H9 (cell line): Measurements from ENCODE around the gene TRNAU1AP. TPM values are rescaled to one million over a fixed set of nuclear protein-coding genes. Genes with fewer than 3 reads are reported as not detected.
"Not testable (repeated sequence)": the region's sequence is repeated elsewhere in the genome, so short reads cannot be mapped to it uniquely, and the experiment has no call there.

ENCODE experiments used
- DNase-seq: peaks from one replicate; pipeline ENCODE4 v3.0.0-alpha.2; 2017
- H2AFZ ChIP-seq: one replicate; pipeline ENCODE4 v1.6.1; 2013; ENCODE audit warnings: mild to moderate bottlenecking, low read length, control low read depth, moderate library complexity
- H2AK5ac ChIP-seq: 2 replicates; pipeline ENCODE4 v1.6.1; 2013; ENCODE audit warnings: low read length, control low read depth, mixed read lengths; ENCODE audit not compliant: insufficient read length
- H2BK120ac ChIP-seq: one replicate; pipeline ENCODE4 v1.6.1; 2013; ENCODE audit warnings: low read depth, mild to moderate bottlenecking, low read length, control low read depth, inconsistent platforms; ENCODE audit not compliant: poor library complexity, severe bottlenecking
- H2BK12ac ChIP-seq: 2 replicates; pipeline ENCODE4 v1.6.1; 2013; ENCODE audit warnings: low read length, control low read depth, mixed read lengths, low read depth; ENCODE audit not compliant: insufficient read length
- H2BK15ac ChIP-seq: 2 replicates; pipeline ENCODE4 v1.6.1; 2013; ENCODE audit warnings: low read depth, low read length, control low read depth
- H2BK20ac ChIP-seq: one replicate; pipeline ENCODE4 v1.6.1; 2013; ENCODE audit warnings: low read depth, mild to moderate bottlenecking, low read length, control low read depth, inconsistent platforms; ENCODE audit not compliant: poor library complexity, severe bottlenecking
- H2BK5ac ChIP-seq: 2 replicates; pipeline ENCODE4 v1.6.1; 2013; ENCODE audit warnings: low read length, control low read depth, mixed read lengths; ENCODE audit not compliant: insufficient read length
- H3K14ac ChIP-seq: 2 replicates; pipeline ENCODE4 v1.6.1; 2013; ENCODE audit warnings: low read length, control low read depth; ENCODE audit not compliant: insufficient read depth
- H3K18ac ChIP-seq: 2 replicates; pipeline ENCODE4 v1.6.1; 2013; ENCODE audit warnings: low read depth, mild to moderate bottlenecking, mixed read lengths, low read length, control low read depth; ENCODE audit not compliant: insufficient read length
- H3K23ac ChIP-seq: 2 replicates; pipeline ENCODE4 v1.6.1; 2013; ENCODE audit warnings: low read length, control low read depth, mixed read lengths, low read depth; ENCODE audit not compliant: insufficient read length
- H3K23me2 ChIP-seq: 2 replicates; pipeline ENCODE4 v1.6.1; 2013; ENCODE audit warnings: low read depth, mild to moderate bottlenecking, mixed read lengths, low read length, control low read depth; ENCODE audit not compliant: insufficient read length, poor library complexity, severe bottlenecking
- H3K27ac ChIP-seq: 2 replicates; pipeline ENCODE4 v1.5.1; 2013; ENCODE audit warnings: low read length, control low read depth, mixed read lengths, low read depth; ENCODE audit not compliant: insufficient read length
- H3K27me3 ChIP-seq: 2 replicates; pipeline ENCODE4 v1.6.1; 2013; ENCODE audit warnings: low read length, control low read depth, inconsistent platforms; ENCODE audit not compliant: insufficient read depth
- H3K4ac ChIP-seq: 2 replicates; pipeline ENCODE4 v1.6.1; 2013; ENCODE audit warnings: low read depth, mild to moderate bottlenecking, control low read depth, inconsistent platforms, low read length, moderate library complexity
- H3K4me1 ChIP-seq: 2 replicates; pipeline ENCODE4 v1.6.1; 2013; ENCODE audit warnings: low read length, control low read depth, inconsistent platforms; ENCODE audit not compliant: insufficient read depth
- H3K4me2 ChIP-seq: 2 replicates; pipeline ENCODE4 v1.6.1; 2013; ENCODE audit warnings: low read length, control low read depth, mixed read lengths; ENCODE audit not compliant: insufficient read length, insufficient read depth
- H3K56ac ChIP-seq: 2 replicates; pipeline ENCODE4 v1.6.1; 2013; ENCODE audit warnings: low read depth, mild to moderate bottlenecking, mixed read lengths, low read length, control low read depth; ENCODE audit not compliant: insufficient read length
- H3K79me1 ChIP-seq: 2 replicates; pipeline ENCODE4 v1.6.1; 2013; ENCODE audit warnings: low read depth, mild to moderate bottlenecking, moderate library complexity, low read length, control low read depth, inconsistent platforms; ENCODE audit not compliant: insufficient read depth, poor library complexity, severe bottlenecking
- H3K79me2 ChIP-seq: 2 replicates; pipeline ENCODE4 v1.6.1; 2013; ENCODE audit warnings: low read length, control low read depth, inconsistent platforms; ENCODE audit not compliant: insufficient read depth
- H3K9ac ChIP-seq: 2 replicates; pipeline ENCODE4 v1.6.1; 2013; ENCODE audit warnings: low read length, control low read depth, mixed read lengths; ENCODE audit not compliant: insufficient read length; ENCODE audit errors: extremely low read depth
- H3K9me3 ChIP-seq: one replicate; pipeline ENCODE4 v1.6.1; 2013; ENCODE audit warnings: low read depth, low read length, inconsistent platforms; ENCODE audit not compliant: control insufficient read depth
- H3T11ph ChIP-seq: one replicate; pipeline ENCODE4 v1.6.1; 2013; ENCODE audit warnings: mild to moderate bottlenecking, low read length, control low read depth, inconsistent platforms
- H4K20me1 ChIP-seq: one replicate; pipeline ENCODE4 v1.6.1; 2013; ENCODE audit not compliant: control insufficient read depth, insufficient read length, insufficient read depth
- H4K5ac ChIP-seq: 2 replicates; pipeline ENCODE4 v1.6.1; 2013; ENCODE audit warnings: low read depth, mild to moderate bottlenecking, mixed read lengths, low read length, control low read depth; ENCODE audit not compliant: insufficient read length
- H4K8ac ChIP-seq: replicated peaks from 2 replicates; pipeline ENCODE4 v1.6.1; 2013; ENCODE audit warnings: low read length, control low read depth, mixed read lengths, low read depth; ENCODE audit not compliant: insufficient read length
- H4K91ac ChIP-seq: 2 replicates; pipeline ENCODE4 v1.6.1; 2013; ENCODE audit warnings: low read depth, mild to moderate bottlenecking, moderate library complexity, mixed read lengths, low read length, control low read depth; ENCODE audit not compliant: insufficient read length
- H3K27ac Mint-ChIP-seq, 3 experiments: 2 replicates in 2 of 3; 3 replicates in 1 of 3; pipeline ENCODE4 v1.8.0; 2020 to 2021; ENCODE audit warnings: mixed read lengths in 3 of 3, mild to moderate bottlenecking in 1 of 3, moderate library complexity in 1 of 3
- H3K27me3 Mint-ChIP-seq: 2 replicates; pipeline ENCODE4 v1.8.0; 2021; ENCODE audit warnings: low read depth, mild to moderate bottlenecking, moderate library complexity, mixed read lengths
- H3K36me3 Mint-ChIP-seq, 3 experiments: 2 replicates in 2 of 3; 3 replicates in 1 of 3; pipeline ENCODE4 v1.8.0; 2020 to 2021; ENCODE audit warnings: low read depth in 3 of 3, mixed read lengths in 3 of 3; ENCODE audit not compliant: insufficient read depth in 1 of 3
- H3K4me1 Mint-ChIP-seq, 2 experiments: 2 replicates each; pipeline ENCODE4 v1.8.0; 2020; ENCODE audit warnings: mixed read lengths in 2 of 2
- H3K4me3 Mint-ChIP-seq, 2 experiments: 2 replicates in 1 of 2; 3 replicates in 1 of 2; pipeline ENCODE4 v1.8.0; 2020 to 2021; ENCODE audit warnings: mild to moderate bottlenecking in 2 of 2, mixed read lengths in 2 of 2, moderate library complexity in 1 of 2
- H3K9me3 Mint-ChIP-seq, 2 experiments: 2 replicates in 1 of 2; 3 replicates in 1 of 2; pipeline ENCODE4 v1.8.0; 2020; ENCODE audit warnings: mild to moderate bottlenecking in 2 of 2, mixed read lengths in 2 of 2, moderate library complexity in 1 of 2
- WGBS: extraction: QIAGEN DNeasy Blood & Tissue Kit; methylation state at CpG from one replicate; pipeline ENCODE4 v1.1.7; 2013; ENCODE audit warnings: missing lambda C conversion rate, low lambda C conversion rate, mixed read lengths; ENCODE audit not compliant: insufficient read length; ENCODE audit errors: extremely low coverage; 5-methylcytosine and 5-hydroxymethylcytosine counted together
- total RNA-seq: library from RNA; stranded (reverse); gene quantifications from 2 replicates; pipeline ENCODE4 v1.2.1, GENCODE V29; 2021

The TRNAU1AP gene
- total RNA-seq, 1 experiment from 2014 or later: 45.0 TPM

DNA sequence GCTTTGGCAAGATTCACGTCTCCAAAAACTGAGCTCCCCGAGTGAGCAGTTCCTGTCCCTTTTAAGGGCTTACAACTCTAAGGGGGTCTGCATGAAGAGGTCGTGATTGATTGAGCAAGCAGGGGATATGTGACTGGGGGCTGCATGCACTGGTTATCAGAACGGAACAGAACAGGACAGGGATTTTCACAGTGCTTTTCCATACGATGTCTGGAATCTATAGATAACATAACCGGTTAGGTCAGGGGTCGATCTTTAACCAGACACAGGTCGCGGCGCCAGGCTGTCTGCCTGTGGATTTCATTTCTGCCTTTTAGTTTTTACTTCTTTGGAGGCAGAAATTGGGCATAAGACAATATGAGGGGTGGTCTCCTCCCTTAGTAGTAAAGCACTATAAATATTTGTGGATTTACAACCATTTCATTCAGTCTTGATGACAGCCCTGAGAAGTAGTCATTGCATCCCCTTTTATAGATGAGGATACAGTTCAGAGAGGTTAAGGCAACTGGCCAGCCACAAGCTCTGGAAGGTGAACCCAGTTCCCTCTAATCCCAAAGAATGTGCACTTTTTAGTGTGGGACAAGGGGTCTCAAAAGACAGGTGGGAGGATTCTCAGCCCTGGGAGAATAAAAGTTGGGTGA lies 27.8 kb upstream of the TRNAU1AP start:
- Mint-ChIP-seq H3K4me1 (peaks cover 25 to 34% of the 10 kb centered on the region in 2 experiments), H3K36me3 (peaks cover 25 to 42% (median 38%) of the 10 kb centered on the region in 3 experiments), H3K27ac (peak overlapping the region in 2 of 3 experiments; percentile 11 to 76; a peak in 3 of 7 replicates)
- H2BK5ac ChIP-seq, H2AK5ac ChIP-seq, H4K91ac ChIP-seq, H3K4me2 ChIP-seq, H3K56ac ChIP-seq, H4K20me1 ChIP-seq, H3T11ph ChIP-seq, H3K9me3 ChIP-seq, H3K4ac ChIP-seq, H2BK12ac ChIP-seq, H3K23ac ChIP-seq, H3K18ac ChIP-seq, H3K9ac ChIP-seq, H3K14ac ChIP-seq, H3K27ac ChIP-seq, H3K4me1 ChIP-seq, H3K27me3 Mint-ChIP-seq, H2BK15ac ChIP-seq, H3K9me3 Mint-ChIP-seq, H3K23me2 ChIP-seq, H2BK120ac ChIP-seq, H2BK20ac ChIP-seq, H4K5ac ChIP-seq, H2AFZ ChIP-seq, H3K4me3 Mint-ChIP-seq, H3K79me1 ChIP-seq, DNase-seq, H4K8ac ChIP-seq, H3K27me3 ChIP-seq: not testable (repeated sequence)
- peaks cover 20% of the 10 kb centered on the region; the same call in 1 of the 2 replicates for H3K79me2 ChIP-seq
- no CpG with 5 or more reads among the region's 10 CpGs for WGBS
